Neural cell (in vitro differentiated cells): ENCODE data around the gene PKN1. TPM values are rescaled to one million over a fixed set of nuclear protein-coding genes. Genes with fewer than 3 reads are reported as not detected.

ENCODE experiments used
- H2AFZ ChIP-seq: fragments of 200-600, 300-800 bp; sonication (generic), shearing (Covaris generic); 2 replicates; pipeline ENCODE4 v1.6.0; 2014; ENCODE audit warnings: low read depth, mild to moderate bottlenecking, antibody characterized with exemption, low read length, moderate library complexity
- H3F3A ChIP-seq: fragments of 200-600 bp; shearing (Covaris generic); 2 replicates; pipeline ENCODE4 v1.6.1; 2016; ENCODE audit warnings: mild to moderate bottlenecking, moderate library complexity, mixed read lengths, antibody characterized with exemption, low read length; ENCODE audit not compliant: insufficient read depth, poor library complexity, severe bottlenecking
- H3K27ac ChIP-seq: fragments of 200-600, 300-800 bp; sonication (generic), shearing (Covaris generic); 2 replicates; pipeline ENCODE4 v1.5.1; 2014; ENCODE audit warnings: mild to moderate bottlenecking, low read length, moderate library complexity
- H3K27me3 ChIP-seq: fragments of 300-800, 200-600 bp; sonication (generic), shearing (Covaris generic); 2 replicates; pipeline ENCODE4 v1.6.0; 2014; ENCODE audit warnings: mild to moderate bottlenecking, low read depth, low read length, moderate library complexity; ENCODE audit not compliant: insufficient read depth
- H3K36me3 ChIP-seq: fragments of 300-800, 200-600 bp; sonication (generic), shearing (Covaris generic); 2 replicates; pipeline ENCODE4 v1.5.1; 2014; ENCODE audit warnings: mild to moderate bottlenecking, antibody characterized with exemption, low read length, moderate library complexity; ENCODE audit not compliant: insufficient read depth
- H3K4me2 ChIP-seq: fragments of 300-800, 200-600 bp; sonication (generic), shearing (Covaris generic); 2 replicates; pipeline ENCODE4 v1.6.0; 2014; ENCODE audit warnings: mild to moderate bottlenecking, low read length
- H3K4me3 ChIP-seq: fragments of 300-800, 200-600 bp; sonication (generic), shearing (Covaris generic); 2 replicates; pipeline ENCODE4 v1.5.1; 2014; ENCODE audit warnings: mild to moderate bottlenecking, low read length, moderate library complexity
- H3K79me2 ChIP-seq: fragments of 200-600 bp; shearing (Covaris generic); replicated peaks from 2 replicates; pipeline ENCODE4 v1.6.0; 2014; ENCODE audit warnings: mild to moderate bottlenecking, low read length, moderate library complexity; ENCODE audit not compliant: insufficient read depth
- H3K9ac ChIP-seq: fragments of 300-800, 200-600 bp; sonication (generic), shearing (Covaris generic); 2 replicates; pipeline ENCODE4 v1.6.1; 2016; ENCODE audit warnings: mild to moderate bottlenecking, low read length, mixed read lengths
- H3K9me2 ChIP-seq: fragments of 200-600 bp; shearing (Covaris generic); 2 replicates; pipeline ENCODE4 v1.6.1; 2016; ENCODE audit warnings: mild to moderate bottlenecking, low read length, mixed read lengths; ENCODE audit not compliant: insufficient read depth
- H3K9me3 ChIP-seq: fragments of 200-600, 300-800 bp; sonication (generic), shearing (Covaris generic); 2 replicates; pipeline ENCODE4 v1.6.1; 2016; ENCODE audit warnings: mild to moderate bottlenecking, mixed run types, low read length, moderate library complexity, mixed read lengths
- H4K20me1 ChIP-seq: fragments of 200-600 bp; shearing (Covaris generic); 2 replicates; pipeline ENCODE4 v1.6.1; 2016; ENCODE audit warnings: mild to moderate bottlenecking, mixed run types; ENCODE audit not compliant: insufficient read depth
- EP300 ChIP-seq: fragments of 450-650 bp; conservative IDR thresholded peaks from 2 replicates; pipeline ENCODE4 v1.6.1; 2014; ENCODE audit warnings: antibody characterized with exemption, mild to moderate bottlenecking, moderate library complexity; ENCODE audit not compliant: poor library complexity, severe bottlenecking
- EZH2 ChIP-seq: fragments of 200-600, 300-800 bp; shearing (Covaris generic), sonication (generic); IDR thresholded peaks from 2 replicates; pipeline ENCODE4 v1.6.1; 2014; ENCODE audit warnings: antibody characterized with exemption, low read length, borderline replicate concordance, mild to moderate bottlenecking; ENCODE audit not compliant: insufficient read depth, poor library complexity, severe bottlenecking
- MXI1 ChIP-seq: fragments of 450-650 bp; conservative IDR thresholded peaks from 2 replicates; pipeline ENCODE4 v1.6.1; 2014; ENCODE audit warnings: antibody characterized with exemption, mild to moderate bottlenecking; ENCODE audit not compliant: poor library complexity, severe bottlenecking
- POLR2AphosphoS5 ChIP-seq: IDR thresholded peaks from 2 replicates; pipeline ENCODE4 v1.6.1; 2012
- RAD21 ChIP-seq: fragments of 450-650 bp; conservative IDR thresholded peaks from 2 replicates; pipeline ENCODE4 v1.6.1; 2014; ENCODE audit warnings: antibody characterized with exemption, mild to moderate bottlenecking, moderate library complexity
- SMC3 ChIP-seq: fragments of 450-650 bp; conservative IDR thresholded peaks from 2 replicates; pipeline ENCODE4 v1.6.1; 2014; ENCODE audit warnings: antibody characterized with exemption, mild to moderate bottlenecking, moderate library complexity; ENCODE audit not compliant: poor library complexity
- TAF1 ChIP-seq: IDR thresholded peaks from 2 replicates; pipeline ENCODE4 v1.6.1; 2012; ENCODE audit warnings: low read depth
- polyA plus RNA-seq: library from polyadenylated mRNA; depleted of rRNA; stranded (reverse); fragments of >200 nt; gene quantifications from 2 replicates; pipeline ENCODE4 v1.2.3, GENCODE V29; 2014
- TF ChIP-seq, protein P1 (sequence below): IDR thresholded peaks from 2 replicates; pipeline ENCODE4 v1.6.1; 2012; ENCODE audit warnings: borderline replicate concordance
- TF ChIP-seq, protein P2 (sequence below): fragments of 450-650 bp; IDR thresholded peaks from 2 replicates; pipeline ENCODE4 v1.5.1; 2014; ENCODE audit warnings: antibody characterized with exemption, mild to moderate bottlenecking, moderate library complexity; ENCODE audit not compliant: poor library complexity, severe bottlenecking

The PKN1 gene
- polyA plus RNA-seq, 1 donor from 2014 or later = 64.4 TPM

DNA sequence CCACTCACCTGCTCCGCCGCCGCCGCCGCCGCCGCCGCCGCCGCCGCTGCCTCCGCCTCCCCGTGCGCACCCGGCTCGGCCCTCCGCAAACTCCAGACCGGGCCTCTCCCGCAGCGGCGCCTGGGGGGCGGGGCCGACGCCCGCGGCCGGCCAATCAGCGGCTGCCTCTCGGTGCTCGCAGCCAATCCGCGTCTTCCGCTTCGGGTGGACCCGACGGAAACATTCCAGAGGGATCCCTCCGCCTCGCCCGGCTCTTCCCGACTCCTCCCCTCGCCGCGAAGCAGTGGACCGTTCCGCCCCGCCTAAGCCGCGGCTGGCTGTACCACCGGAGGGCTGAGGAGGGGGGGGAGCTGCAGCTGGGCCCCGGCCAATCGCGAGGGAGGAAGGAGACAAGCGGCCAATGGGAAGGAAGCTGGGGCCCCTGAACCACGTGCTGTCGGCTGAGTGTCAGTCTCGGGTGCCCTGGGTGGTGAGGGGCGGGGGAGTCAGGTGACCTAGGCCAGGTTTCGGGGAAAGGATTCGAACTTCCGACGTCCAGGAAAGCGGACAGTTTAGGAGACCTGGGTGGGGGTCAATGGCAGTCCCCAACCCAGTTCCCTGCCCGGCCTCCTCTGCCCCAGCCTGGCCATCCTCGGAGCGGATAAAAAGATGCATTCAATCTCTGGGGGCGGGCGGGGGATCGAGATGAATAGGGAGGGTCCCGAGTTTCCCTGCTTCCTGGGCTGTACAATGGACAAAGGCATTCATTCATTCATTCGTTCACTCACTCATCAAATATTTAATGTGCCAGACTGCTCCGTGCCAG is 63.1 kb downstream of the PKN1 start, which contains the start of gene GIPC1:
TSS of gene GIPC1 (minus strand) at position 99 of the 805 bp plus-strand sequence. CDS start 13,151 bp downstream, outside the sequence.
- peak within 1 kb of the TSS; percentile 56 for H2AFZ ChIP-seq
- peak within 1 kb of the TSS; percentile 95 for H3K4me3 ChIP-seq
- peak within 1 kb of the TSS; percentile 75 for H3K9ac ChIP-seq
- no peaks in the 10 kb centered on the region for H3K27me3 ChIP-seq
- TF ChIP-seq EP300 (peak; percentile 73), SMC3 (peak; percentile 32), TAF1 (no peak), POLR2AphosphoS5 (peak; percentile 54), MXI1 (peak; percentile 62), RAD21 (no peak), EZH2 (no peak)
- TF ChIP-seq, protein P1, sequence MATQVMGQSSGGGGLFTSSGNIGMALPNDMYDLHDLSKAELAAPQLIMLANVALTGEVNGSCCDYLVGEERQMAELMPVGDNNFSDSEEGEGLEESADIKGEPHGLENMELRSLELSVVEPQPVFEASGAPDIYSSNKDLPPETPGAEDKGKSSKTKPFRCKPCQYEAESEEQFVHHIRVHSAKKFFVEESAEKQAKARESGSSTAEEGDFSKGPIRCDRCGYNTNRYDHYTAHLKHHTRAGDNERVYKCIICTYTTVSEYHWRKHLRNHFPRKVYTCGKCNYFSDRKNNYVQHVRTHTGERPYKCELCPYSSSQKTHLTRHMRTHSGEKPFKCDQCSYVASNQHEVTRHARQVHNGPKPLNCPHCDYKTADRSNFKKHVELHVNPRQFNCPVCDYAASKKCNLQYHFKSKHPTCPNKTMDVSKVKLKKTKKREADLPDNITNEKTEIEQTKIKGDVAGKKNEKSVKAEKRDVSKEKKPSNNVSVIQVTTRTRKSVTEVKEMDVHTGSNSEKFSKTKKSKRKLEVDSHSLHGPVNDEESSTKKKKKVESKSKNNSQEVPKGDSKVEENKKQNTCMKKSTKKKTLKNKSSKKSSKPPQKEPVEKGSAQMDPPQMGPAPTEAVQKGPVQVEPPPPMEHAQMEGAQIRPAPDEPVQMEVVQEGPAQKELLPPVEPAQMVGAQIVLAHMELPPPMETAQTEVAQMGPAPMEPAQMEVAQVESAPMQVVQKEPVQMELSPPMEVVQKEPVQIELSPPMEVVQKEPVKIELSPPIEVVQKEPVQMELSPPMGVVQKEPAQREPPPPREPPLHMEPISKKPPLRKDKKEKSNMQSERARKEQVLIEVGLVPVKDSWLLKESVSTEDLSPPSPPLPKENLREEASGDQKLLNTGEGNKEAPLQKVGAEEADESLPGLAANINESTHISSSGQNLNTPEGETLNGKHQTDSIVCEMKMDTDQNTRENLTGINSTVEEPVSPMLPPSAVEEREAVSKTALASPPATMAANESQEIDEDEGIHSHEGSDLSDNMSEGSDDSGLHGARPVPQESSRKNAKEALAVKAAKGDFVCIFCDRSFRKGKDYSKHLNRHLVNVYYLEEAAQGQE = peak; percentile 58
- TF ChIP-seq, protein P2, sequence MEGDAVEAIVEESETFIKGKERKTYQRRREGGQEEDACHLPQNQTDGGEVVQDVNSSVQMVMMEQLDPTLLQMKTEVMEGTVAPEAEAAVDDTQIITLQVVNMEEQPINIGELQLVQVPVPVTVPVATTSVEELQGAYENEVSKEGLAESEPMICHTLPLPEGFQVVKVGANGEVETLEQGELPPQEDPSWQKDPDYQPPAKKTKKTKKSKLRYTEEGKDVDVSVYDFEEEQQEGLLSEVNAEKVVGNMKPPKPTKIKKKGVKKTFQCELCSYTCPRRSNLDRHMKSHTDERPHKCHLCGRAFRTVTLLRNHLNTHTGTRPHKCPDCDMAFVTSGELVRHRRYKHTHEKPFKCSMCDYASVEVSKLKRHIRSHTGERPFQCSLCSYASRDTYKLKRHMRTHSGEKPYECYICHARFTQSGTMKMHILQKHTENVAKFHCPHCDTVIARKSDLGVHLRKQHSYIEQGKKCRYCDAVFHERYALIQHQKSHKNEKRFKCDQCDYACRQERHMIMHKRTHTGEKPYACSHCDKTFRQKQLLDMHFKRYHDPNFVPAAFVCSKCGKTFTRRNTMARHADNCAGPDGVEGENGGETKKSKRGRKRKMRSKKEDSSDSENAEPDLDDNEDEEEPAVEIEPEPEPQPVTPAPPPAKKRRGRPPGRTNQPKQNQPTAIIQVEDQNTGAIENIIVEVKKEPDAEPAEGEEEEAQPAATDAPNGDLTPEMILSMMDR = no peak
- H3K36me3 ChIP-seq = no peaks in the 10 kb centered on the region
- H3K9me3 ChIP-seq = no peaks in the 10 kb centered on the region
- no peaks in the 10 kb centered on the region for H3F3A ChIP-seq
- H3K4me2 ChIP-seq = peak within 1 kb of the TSS; percentile 59
- H4K20me1 ChIP-seq = no peaks in the 10 kb centered on the region
- peak within 1 kb of the TSS; percentile 52 for H3K27ac ChIP-seq
- H3K79me2 ChIP-seq = peaks cover 16% of the 10 kb centered on the region
- H3K9me2 ChIP-seq = no peaks in the 10 kb centered on the region

GRCh38 chr19:14496834-14497227 is 63.7 kb downstream of the PKN1 start:
- Histone ChIP-seq H3K36me3 (no peaks in the 10 kb centered on the region), H3K9me3 (no peaks in the 10 kb centered on the region), H3K79me2 (peaks cover 16% of the 10 kb centered on the region), H2AFZ (peak overlapping the region; percentile 34), H3K27ac (peak overlapping the region; percentile 52), H3K4me3 (peak overlapping the region; percentile 95), H3K27me3 (no peaks in the 10 kb centered on the region), H3K9me2 (no peaks in the 10 kb centered on the region), H3K9ac (peak overlapping the region; percentile 52), H4K20me1 (no peaks in the 10 kb centered on the region), H3K4me2 (no peak overlapping the region), H3F3A (no peaks in the 10 kb centered on the region)
- no peak for TF ChIP-seq EP300
- TF ChIP-seq MXI1 = no peak
- TF ChIP-seq SMC3 = no peak
- TF ChIP-seq, protein P2 = no peak
- TF ChIP-seq POLR2AphosphoS5 = no peak
- no peak for TF ChIP-seq TAF1
- TF ChIP-seq EZH2 = no peak
- TF ChIP-seq, protein P1 = no peak
- TF ChIP-seq RAD21 = no peak
